ENCODE data around the gene PJA2. TPM values are rescaled to one million over a fixed set of nuclear protein-coding genes. Genes with fewer than 3 reads are reported as not detected.
"Not testable (repeated sequence)": the region's sequence is repeated elsewhere in the genome, so short reads cannot be mapped to it uniquely, and the experiment has no call there.

Gene PJA2
- total and polyA plus RNA-seq, 2 donors (not counting 1 experiment from before 2014, with no cell fraction given), result 21.3 to 90.4 TPM

DNA sequence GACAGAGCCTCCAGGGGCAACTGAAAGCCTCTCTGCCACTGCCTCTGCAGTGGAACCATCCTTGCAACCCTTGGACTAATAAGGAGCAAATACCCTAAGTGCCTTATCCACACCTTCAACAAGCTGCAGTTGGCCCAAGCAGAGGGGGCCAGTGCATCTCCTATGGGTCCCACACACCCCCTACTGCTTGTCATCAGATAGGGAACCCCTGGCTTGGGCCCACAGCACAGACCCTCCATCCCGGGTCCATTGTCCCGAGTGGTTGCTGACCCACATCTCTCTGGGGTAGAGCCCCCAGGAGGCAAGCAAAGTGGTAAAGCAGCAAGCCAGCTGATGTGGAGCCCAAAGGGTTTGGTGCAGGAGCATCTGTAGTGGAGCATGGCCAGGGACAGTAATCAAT, 119.5 kb downstream of the PJA2 start:
- no peaks in the 10 kb centered on the region for H3K4me1 ChIP-seq (ENCODE audit: control insufficient read depth in 2 of 2, insufficient read depth in 2 of 2, low read length in 2 of 2)
- H3K9ac ChIP-seq (ENCODE audit: low read length), result no peak overlapping the region
- no peak overlapping the region for H2AFZ ChIP-seq (ENCODE audit: insufficient read depth, low read depth, low read length, poor library complexity, severe bottlenecking)
- CTCF ChIA-PET, result no interaction called here
- POLR2A ChIA-PET, result no interaction called here
- Mint-ChIP-seq H3K27ac (no peak overlapping the region), H3K4me3 (no peak overlapping the region), H3K27me3 (no peaks in the 10 kb centered on the region), H3K9me3 (ENCODE audit: insufficient read depth) (peaks cover 6% of the 10 kb centered on the region), H3K4me1 (no peaks in the 10 kb centered on the region)
- 92% methylated on average over 2 of the region's 2 CpGs for WGBS (ENCODE audit: insufficient coverage)
- intact Hi-C loops (cut with micrococcal nuclease), result no loop called here
- H3K9me3 ChIP-seq (ENCODE audit: control extremely low read depth in 1 of 3, control insufficient read depth in 2 of 3, insufficient read depth in 1 of 3, low read length in 2 of 3), result peaks cover 0 to 22% (median 7%) of the 10 kb centered on the region in 3 donors
- no peaks in the 10 kb centered on the region for H4K20me1 ChIP-seq (ENCODE audit: control insufficient read depth, insufficient read depth, low read length, poor library complexity, severe bottlenecking)
- DNase-seq (no peak), ATAC-seq (ENCODE audit: low read depth) (no peak)
- H3K79me2 ChIP-seq (ENCODE audit: control insufficient read depth, insufficient read depth, low read length), result no peaks in the 10 kb centered on the region
- H3K4me2 ChIP-seq (replicated peaks; ENCODE audit: low read depth, low read length, poor library complexity, severe bottlenecking), result no peak overlapping the region
- H3K4me3 ChIP-seq (ENCODE audit: control extremely low read depth in 1 of 5, extremely low read depth in 1 of 5, insufficient read depth in 1 of 5, low read depth in 2 of 5, low read length in 4 of 5), result no peak overlapping the region
- H3K27me3 ChIP-seq (replicated peaks in 1 of 4; ENCODE audit: control extremely low read depth in 1 of 4, control insufficient read depth in 3 of 4, insufficient read depth in 4 of 4, low read length in 3 of 4), result no peaks in the 10 kb centered on the region
- H3K27ac ChIP-seq (ENCODE audit: low read length in 2 of 2), result no peak overlapping the region
- TF ChIP-seq CTCF (IDR thresholded peaks at IDR 0.05), result no peak
- no peak for TF ChIP-seq EZH2 (IDR thresholded peaks at IDR 0.05; ENCODE audit: borderline replicate concordance, insufficient read depth, low read depth, low read length, poor library complexity, severe bottlenecking)
- H3K36me3 ChIP-seq (replicated peaks in 1 of 2; ENCODE audit: control extremely low read depth in 1 of 2, control insufficient read depth in 1 of 2, extremely low read depth in 1 of 2, insufficient read depth in 2 of 2, low read length in 1 of 2), result no peaks in the 10 kb centered on the region

DNA sequence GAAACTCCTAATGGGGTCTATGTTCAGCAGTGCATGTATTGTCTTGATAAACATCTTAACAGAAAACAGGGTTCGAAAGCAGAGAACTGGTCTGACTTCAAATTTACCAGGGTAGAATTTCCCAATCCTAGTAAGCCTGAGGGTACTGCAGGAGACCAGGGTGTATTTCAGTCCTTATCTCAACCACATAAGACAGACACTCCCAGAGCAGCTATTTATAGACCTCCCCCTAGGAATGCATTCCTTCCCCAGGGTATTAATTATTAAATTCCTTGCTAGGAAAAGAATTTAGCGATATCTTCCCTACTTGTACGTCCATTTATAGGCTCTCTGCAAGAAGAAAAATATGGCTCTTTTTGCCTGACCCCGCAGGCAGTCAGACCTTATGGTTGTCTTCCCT, 123.1 kb downstream of the PJA2 start:
- H3K9ac ChIP-seq (ENCODE audit: low read length); H3K27ac ChIP-seq (ENCODE audit: low read length in 2 of 2); H3K4me3 Mint-ChIP-seq; DNase-seq; H3K79me2 ChIP-seq (ENCODE audit: control insufficient read depth, insufficient read depth, low read length); H3K4me1 Mint-ChIP-seq; H3K27me3 ChIP-seq (replicated peaks in 1 of 4; ENCODE audit: control extremely low read depth in 1 of 4, control insufficient read depth in 3 of 4, insufficient read depth in 4 of 4, low read length in 3 of 4); POLR2A ChIA-PET; intact Hi-C loops (cut with micrococcal nuclease); ATAC-seq (ENCODE audit: low read depth); H4K20me1 ChIP-seq (ENCODE audit: control insufficient read depth, insufficient read depth, low read length, poor library complexity, severe bottlenecking); H3K9me3 Mint-ChIP-seq (ENCODE audit: insufficient read depth); H3K4me3 ChIP-seq (ENCODE audit: control extremely low read depth in 1 of 5, extremely low read depth in 1 of 5, insufficient read depth in 1 of 5, low read depth in 2 of 5, low read length in 4 of 5); H2AFZ ChIP-seq (ENCODE audit: insufficient read depth, low read depth, low read length, poor library complexity, severe bottlenecking); CTCF ChIA-PET; H3K27me3 Mint-ChIP-seq; H3K27ac Mint-ChIP-seq; H3K4me2 ChIP-seq (replicated peaks; ENCODE audit: low read depth, low read length, poor library complexity, severe bottlenecking); H3K36me3 ChIP-seq (replicated peaks in 1 of 2; ENCODE audit: control extremely low read depth in 1 of 2, control insufficient read depth in 1 of 2, extremely low read depth in 1 of 2, insufficient read depth in 2 of 2, low read length in 1 of 2); H3K4me1 ChIP-seq (ENCODE audit: control insufficient read depth in 2 of 2, insufficient read depth in 2 of 2, low read length in 2 of 2): not testable (repeated sequence)
- H3K9me3 ChIP-seq (ENCODE audit: control extremely low read depth in 1 of 3, control insufficient read depth in 2 of 3, insufficient read depth in 1 of 3, low read length in 2 of 3), result peaks cover 0 to 22% (median 7%) of the 10 kb centered on the region in 3 donors
- no CpG with 5 or more reads among the region's 4 CpGs for WGBS (ENCODE audit: insufficient coverage)
